Smooth muscle cell of the coronary artery (primary cell): ENCODE data around the gene ST7L. TPM values are rescaled to one million over a fixed set of nuclear protein-coding genes. Genes with fewer than 3 reads are reported as not detected.

Experiments used
- total RNA-seq: library from RNA; depleted of rRNA; stranded (reverse); fragments of >200 nt; gene quantifications from 2 replicates; pipeline ENCODE4 v1.2.3, GENCODE V29; 2014; ENCODE audit warnings: low replicate concordance

ST7L gene, protein sequence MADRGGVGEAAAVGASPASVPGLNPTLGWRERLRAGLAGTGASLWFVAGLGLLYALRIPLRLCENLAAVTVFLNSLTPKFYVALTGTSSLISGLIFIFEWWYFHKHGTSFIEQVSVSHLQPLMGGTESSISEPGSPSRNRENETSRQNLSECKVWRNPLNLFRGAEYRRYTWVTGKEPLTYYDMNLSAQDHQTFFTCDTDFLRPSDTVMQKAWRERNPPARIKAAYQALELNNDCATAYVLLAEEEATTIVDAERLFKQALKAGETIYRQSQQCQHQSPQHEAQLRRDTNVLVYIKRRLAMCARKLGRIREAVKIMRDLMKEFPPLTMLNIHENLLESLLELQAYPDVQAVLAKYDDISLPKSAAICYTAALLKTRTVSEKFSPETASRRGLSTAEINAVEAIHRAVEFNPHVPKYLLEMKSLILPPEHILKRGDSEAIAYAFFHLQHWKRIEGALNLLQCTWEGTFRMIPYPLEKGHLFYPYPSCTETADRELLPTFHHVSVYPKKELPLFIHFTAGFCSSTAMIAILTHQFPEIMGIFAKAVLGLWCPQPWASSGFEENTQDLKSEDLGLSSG
- 8.8 and 16.4 TPM in 2 replicates for total RNA-seq

DNA sequence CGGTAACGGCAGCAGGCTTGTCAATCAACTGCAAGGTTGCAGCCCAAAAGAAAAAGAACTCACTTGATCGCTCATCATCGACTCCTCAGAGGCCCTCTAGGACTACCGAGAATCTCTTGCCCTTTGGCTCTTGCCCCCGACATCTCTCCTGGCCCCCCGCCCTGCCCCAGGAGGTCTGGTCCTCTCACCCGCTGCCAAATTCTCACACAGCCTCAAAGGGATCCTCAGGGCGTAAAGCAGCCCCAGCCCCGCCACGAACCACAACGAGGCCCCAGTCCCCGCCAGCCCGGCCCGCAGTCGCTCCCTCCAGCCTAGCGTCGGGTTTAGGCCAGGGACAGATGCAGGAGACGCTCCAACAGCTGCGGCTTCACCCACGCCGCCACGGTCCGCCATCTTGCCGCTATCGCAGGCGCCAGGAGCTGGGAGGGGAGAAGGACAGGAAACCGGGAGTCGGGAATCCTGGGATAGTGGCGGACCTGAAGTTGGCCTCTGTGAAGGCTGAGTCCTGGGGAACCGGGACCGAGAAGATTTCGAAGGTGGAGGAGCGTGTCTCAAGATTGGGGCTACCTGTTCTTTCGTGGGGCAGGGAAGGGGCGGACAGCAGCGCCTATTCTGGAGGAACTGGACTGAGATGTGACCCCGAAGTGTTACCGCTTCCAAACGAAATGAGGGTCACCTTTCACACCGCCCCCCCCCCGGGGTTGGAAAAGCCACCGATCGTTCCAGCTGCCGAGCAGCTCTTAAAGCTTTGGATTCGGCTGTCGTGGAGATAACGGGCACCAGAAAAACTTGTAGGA lies at the start of gene ST7L:
Gene ST7L, minus strand, starts transcription at position 421 of the 797 bp plus-strand sequence. Its CDS starts 28 bp downstream, at position 393.

DNA sequence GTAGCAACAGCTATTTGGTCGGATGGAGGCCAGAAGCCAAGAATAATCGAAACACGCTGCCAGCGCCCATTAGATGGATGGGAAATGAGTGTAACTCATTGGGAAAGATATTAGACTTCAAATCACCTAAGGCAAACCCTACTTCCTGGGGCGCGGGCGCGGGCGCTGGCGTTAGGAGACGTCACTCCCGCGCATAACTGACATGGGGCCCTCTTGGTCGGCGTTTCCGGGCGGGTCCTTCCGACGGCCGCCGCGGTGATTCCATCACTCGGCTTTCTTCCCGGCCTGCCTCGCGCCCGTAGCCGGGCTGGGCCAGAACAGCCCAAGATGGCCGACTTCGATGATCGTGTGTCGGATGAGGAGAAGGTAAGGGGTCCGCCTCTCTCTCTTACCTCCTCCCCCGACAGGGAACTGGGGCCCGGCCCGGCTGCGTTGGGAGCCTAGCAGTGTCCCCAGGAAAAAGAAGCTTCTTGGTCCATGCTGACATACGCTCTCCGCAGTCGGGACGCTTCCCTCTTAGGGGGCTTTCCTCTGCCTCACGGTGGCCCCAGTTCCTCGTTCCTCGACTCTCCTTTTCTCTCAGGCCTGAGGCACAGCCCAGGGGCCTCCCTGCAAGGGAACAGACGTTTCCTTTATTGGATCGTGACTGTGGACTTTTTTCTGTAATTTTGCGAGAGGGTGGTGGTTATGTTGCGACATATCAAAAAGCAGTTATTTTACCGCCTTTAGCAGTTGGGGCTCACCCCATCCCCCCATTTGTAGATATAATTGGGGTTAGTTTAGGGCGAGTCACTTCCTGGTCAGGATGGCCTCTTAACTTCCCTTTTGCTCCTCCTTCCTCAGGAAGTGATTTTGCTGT lies 806 bp upstream of the ST7L start, which contains the start of gene CAPZA1:
Gene CAPZA1, plus strand, starts transcription at position 315 of the 859 bp plus-strand sequence. Its CDS starts 13 bp downstream, at position 328.

DNA sequence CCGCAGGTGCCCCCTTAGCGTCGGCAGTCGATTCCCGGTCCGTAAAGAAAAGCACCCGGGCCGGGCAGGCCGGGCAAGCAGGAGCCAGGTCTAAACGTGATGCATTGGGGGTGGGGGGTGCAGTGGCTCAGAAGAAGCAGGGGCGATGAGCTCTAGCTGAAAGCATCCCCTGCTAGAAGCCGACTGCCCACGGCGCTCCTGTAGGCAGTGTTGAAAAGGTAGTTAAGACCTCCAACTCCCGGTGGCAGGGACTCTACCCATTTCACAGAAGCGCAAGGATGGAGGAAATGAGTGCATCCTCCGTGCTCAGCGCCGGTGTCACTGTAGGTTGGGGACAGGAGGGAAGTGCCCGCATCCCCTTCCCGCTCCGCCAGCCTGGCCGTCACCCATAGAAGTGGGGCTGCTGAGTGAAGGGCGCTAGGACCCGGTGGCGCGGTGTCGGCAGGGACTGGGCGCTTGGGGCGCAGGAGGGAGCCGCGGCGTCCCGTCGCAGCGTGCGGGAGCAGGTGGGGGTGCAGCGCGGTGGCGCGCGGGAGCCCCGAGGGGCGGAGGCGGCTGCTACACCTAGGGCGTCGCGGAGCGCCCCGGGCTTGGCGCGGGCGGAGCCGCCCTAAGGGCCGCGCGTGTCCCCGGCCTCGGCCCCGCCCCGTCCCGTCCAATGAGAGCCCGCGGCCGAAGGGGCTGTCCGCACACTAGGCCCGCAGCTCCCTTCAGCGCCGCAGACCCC lies 110.5 kb downstream of the ST7L start, which contains the start of gene WNT2B:
Gene WNT2B, plus strand, starts transcription at position 688 of the 727 bp plus-strand sequence. CDS start 298 bp downstream, outside the sequence.

Other genes starting within 250 kb of the ST7L start
- gene CTTNBP2NL, start 222.9 kb downstream of the ST7L start, total RNA-seq = 4.0 and 12.9 TPM in 2 replicates
- gene WNT2B, start 110.2 kb downstream of the ST7L start, total RNA-seq = 1.2 and 1.7 TPM in 2 replicates
- 196 and 198 TPM in 2 replicates for gene CAPZA1, start 691 bp upstream of the ST7L start, total RNA-seq
- 29.5 and 36.6 TPM in 2 replicates for gene MOV10, start 55.5 kb upstream of the ST7L start, total RNA-seq
- 480 and 882 TPM in 2 replicates for gene RHOC, start 88.0 kb upstream of the ST7L start, total RNA-seq
- gene PPM1J, start 96.2 kb upstream of the ST7L start, total RNA-seq = 0.82 and 1.2 TPM in 2 replicates